Lower leg skin (tissue), 4 donors: Measurements from ENCODE around the gene THSD4. TPM values are rescaled to one million over a fixed set of nuclear protein-coding genes. Genes with fewer than 3 reads are reported as not detected.

Source experiments
- DNase-seq, 2 donors: peaks; one replicate each; pipeline ENCODE4 v3.0.0-alpha.2; 2019; ENCODE audit warnings: low spot score in 2 of 2
- H3K4me3 ChIP-seq: fragments of 200-600 bp; sonication (generic); 2 replicates; pipeline ENCODE4 v1.5.1; 2017; ENCODE audit warnings: mild to moderate bottlenecking, low read depth; ENCODE audit not compliant: poor library complexity, severe bottlenecking
- POLR2A ChIP-seq, 2 donors: fragments of 450-650 bp; IDR thresholded peaks; one replicate each; pipeline ENCODE4 v1.6.1; 2016 to 2017; ENCODE audit warnings: antibody characterized with exemption in 2 of 2, mild to moderate bottlenecking in 1 of 2, moderate library complexity in 1 of 2
- WGBS, 2 donors: methylation state at CpG; one replicate each; pipeline ENCODE4 v1.1.5; 2018; 5-methylcytosine and 5-hydroxymethylcytosine counted together
- intact Hi-C: fragments of 100-400 bp; cut with DNase I; formaldehyde crosslinking; loops from one replicate; pipeline ENCODE4 v1.15.0; 2023; ENCODE audit warnings: low total_unique reads
- total RNA-seq, 4 donors: library from RNA; depleted of rRNA; stranded (reverse); fragments of >200 nt; gene quantifications; one replicate each; pipeline ENCODE4 v1.1.0, GENCODE V29; 2016
- TF ChIP-seq, protein P1 (sequence below), 3 donors: fragments of 450-650 bp; IDR thresholded peaks; one replicate each; pipeline ENCODE4 v1.5.1; 2016; ENCODE audit warnings: antibody characterized with exemption in 3 of 3, mild to moderate bottlenecking in 3 of 3, moderate library complexity in 2 of 3

The THSD4 gene
- total RNA-seq, 4 donors from 2014 or later = 9.3 to 39.2 (median 32.8) TPM

GRCh38 chr15:71107501-71107815, 7.8 kb upstream of the THSD4 start:
- TF ChIP-seq, protein P1, sequence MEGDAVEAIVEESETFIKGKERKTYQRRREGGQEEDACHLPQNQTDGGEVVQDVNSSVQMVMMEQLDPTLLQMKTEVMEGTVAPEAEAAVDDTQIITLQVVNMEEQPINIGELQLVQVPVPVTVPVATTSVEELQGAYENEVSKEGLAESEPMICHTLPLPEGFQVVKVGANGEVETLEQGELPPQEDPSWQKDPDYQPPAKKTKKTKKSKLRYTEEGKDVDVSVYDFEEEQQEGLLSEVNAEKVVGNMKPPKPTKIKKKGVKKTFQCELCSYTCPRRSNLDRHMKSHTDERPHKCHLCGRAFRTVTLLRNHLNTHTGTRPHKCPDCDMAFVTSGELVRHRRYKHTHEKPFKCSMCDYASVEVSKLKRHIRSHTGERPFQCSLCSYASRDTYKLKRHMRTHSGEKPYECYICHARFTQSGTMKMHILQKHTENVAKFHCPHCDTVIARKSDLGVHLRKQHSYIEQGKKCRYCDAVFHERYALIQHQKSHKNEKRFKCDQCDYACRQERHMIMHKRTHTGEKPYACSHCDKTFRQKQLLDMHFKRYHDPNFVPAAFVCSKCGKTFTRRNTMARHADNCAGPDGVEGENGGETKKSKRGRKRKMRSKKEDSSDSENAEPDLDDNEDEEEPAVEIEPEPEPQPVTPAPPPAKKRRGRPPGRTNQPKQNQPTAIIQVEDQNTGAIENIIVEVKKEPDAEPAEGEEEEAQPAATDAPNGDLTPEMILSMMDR (IDR thresholded peaks at IDR 0.05) = no peak
- TF ChIP-seq POLR2A (IDR thresholded peaks at IDR 0.05) = no peak
- DNase-seq = no peak
- WGBS, 2 donors = 63% methylated on average over 4 of the region's 4 CpGs
- no peak overlapping the region for H3K4me3 ChIP-seq
- intact Hi-C loops = no loop called here

GRCh38 chr15:71109130-71109529, 6.1 kb upstream of the THSD4 start:
- H3K4me3 ChIP-seq = no peak overlapping the region
- DNase-seq = no peak
- no peak for TF ChIP-seq POLR2A (IDR thresholded peaks at IDR 0.05)
- TF ChIP-seq, protein P1 (IDR thresholded peaks at IDR 0.05) = no peak
- 63 to 70% methylated on average over 4 of the region's 4 CpGs for WGBS, 2 donors
- intact Hi-C loops = no loop called here

DNA sequence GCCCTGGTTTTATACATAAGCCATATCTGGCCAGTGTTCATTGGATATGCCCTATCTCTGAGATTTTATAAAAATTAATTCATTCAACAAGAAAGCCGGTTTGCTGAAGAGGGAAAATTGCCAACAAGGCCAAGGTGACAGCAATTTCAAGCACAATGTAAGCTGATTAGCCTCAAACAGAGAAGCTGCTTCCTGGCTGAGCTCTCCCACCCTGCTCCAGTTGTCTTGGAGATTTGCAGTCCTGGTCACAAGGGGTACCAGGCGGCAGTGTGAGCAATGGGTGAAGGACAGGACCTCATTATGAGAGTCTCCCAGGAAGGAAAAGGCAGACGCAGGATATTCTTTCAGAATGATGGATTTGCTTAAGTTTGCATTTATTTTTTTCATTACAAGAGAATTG, 5.4 kb upstream of the THSD4 start:
- WGBS, 2 donors = 68 to 82% methylated on average over 3 of the region's 3 CpGs
- no peak for TF ChIP-seq POLR2A (IDR thresholded peaks at IDR 0.05)
- TF ChIP-seq, protein P1 (IDR thresholded peaks at IDR 0.05) = no peak
- H3K4me3 ChIP-seq = no peak overlapping the region
- DNase-seq = no peak
- intact Hi-C loops = no loop called here

DNA sequence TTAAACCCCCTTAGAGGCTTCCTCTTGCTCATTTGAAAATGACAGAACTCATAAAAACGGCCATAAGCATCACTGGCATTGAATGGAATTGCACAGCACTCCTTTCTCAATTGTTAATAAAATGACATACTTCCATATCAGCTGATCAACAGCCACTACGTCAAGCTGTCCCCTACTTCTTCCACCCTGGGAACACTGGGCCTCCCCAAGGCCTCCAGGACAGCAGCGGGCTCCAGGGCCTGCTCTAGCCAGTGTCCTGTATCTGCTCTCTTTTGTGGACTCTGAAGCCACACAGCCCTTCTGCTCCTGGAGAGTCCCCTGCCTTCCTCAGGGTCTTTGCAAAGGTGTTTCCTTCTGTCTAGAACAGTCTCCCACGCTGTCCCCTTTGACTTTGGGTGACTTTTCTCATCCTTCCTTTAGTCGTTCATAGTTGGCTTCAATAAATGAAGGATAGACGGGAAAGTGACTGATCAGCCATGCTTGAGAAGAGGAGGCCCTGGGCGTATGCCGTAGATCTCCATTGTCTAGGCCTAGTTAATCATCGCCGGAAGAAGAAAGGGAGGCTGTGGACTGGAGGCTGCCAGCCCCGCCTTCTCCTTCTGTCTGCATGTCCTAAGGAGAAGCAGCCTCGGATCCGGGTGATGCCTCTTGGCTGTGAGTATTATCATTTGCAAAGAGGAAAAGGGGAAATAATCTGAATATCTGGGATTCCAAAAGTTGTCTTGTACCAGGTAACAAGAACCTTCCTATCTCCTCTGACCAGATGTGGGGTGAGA, 4.7 kb upstream of the THSD4 start:
- DNase-seq = no peak
- no peak for TF ChIP-seq POLR2A (IDR thresholded peaks at IDR 0.05)
- TF ChIP-seq, protein P1 (IDR thresholded peaks at IDR 0.05) = no peak
- 92 to 93% methylated on average over 13 of the region's 13 CpGs for WGBS, 2 donors
- H3K4me3 ChIP-seq = no peak overlapping the region
- intact Hi-C loops = no loop called here

DNA sequence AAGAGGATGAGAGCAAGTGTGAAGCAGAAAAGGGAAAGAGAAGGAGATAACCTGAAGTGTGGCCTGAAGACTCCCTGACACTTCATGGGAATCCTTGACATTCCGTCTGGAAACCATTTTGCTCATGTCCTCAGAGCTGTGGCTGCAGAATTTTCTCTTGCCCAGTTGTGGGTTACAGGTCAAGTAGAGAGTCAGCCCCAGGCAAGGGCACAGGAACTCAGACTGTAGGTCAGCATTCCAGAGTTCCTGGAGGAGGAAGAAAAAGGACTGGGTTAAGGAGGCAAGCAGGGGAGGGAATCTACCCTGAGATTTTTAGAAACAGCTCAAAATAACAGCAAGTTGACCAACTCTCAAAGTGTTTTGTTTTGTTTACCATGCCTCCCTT, 4.1 kb upstream of the THSD4 start:
- no peak for TF ChIP-seq POLR2A (IDR thresholded peaks at IDR 0.05)
- TF ChIP-seq, protein P1 (IDR thresholded peaks at IDR 0.05) = no peak
- no peak overlapping the region for H3K4me3 ChIP-seq
- WGBS, 2 donors = 81 to 83% methylated on average over 1 of the region's 1 CpG
- DNase-seq = no peak
- intact Hi-C loops = no loop called here

GRCh38 chr15:71111950-71112349, 3.3 kb upstream of the THSD4 start:
- WGBS, 2 donors = 56 to 58% methylated on average over 4 of the region's 4 CpGs
- no peak for DNase-seq
- no peak overlapping the region for H3K4me3 ChIP-seq
- TF ChIP-seq, protein P1 (IDR thresholded peaks at IDR 0.05) = no peak
- TF ChIP-seq POLR2A (IDR thresholded peaks at IDR 0.05) = no peak
- intact Hi-C loops = no loop called here
